ENCODE data around the gene SYCP2L. TPM values are rescaled to one million over a fixed set of nuclear protein-coding genes. Genes with fewer than 3 reads are reported as not detected.

The SYCP2L gene
- total and polyA plus RNA-seq, 2 of the 8 experiments (the other 6 are each of a cell fraction or from before 2014, with no cell fraction given), result 1.7 to 4.2 TPM

DNA sequence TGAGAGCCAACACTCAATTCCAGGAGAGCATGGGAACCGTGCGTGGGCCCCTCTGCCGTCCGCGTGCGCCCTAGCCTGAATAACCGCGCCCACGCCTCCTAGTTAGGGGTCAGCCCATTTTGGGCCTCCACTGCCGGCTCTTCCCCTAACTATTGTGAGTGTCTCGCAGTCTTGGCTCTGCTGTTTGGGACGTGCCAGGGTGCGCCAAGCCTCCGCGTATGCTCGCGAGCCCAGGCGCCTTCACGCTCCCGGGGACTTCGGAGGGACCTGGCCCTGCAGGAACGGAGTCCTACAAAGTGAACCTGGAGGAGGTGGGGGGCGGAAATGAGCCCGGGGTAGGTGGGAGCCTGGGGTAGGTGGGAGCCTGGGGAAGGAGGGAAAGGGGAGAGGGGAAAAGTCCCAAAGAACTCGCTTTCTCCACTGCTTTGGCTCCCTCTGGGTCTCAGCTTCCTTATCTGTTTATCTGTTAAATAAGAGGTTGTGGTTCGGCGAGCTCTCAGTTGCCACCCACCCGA is 4.1 kb upstream of the SYCP2L start (continued):
- TF ChIP-seq CTBP2 (IDR thresholded peaks at IDR 0.05; ENCODE audit: borderline replicate concordance, insufficient read depth, insufficient read length, low read length), result peak; percentile 36
